Keratinocyte (primary cell): ENCODE results near the gene USP33. TPM values are rescaled to one million over a fixed set of nuclear protein-coding genes. Genes with fewer than 3 reads are reported as not detected.

ENCODE experiments used
- DNase-seq: peaks from one replicate; pipeline ENCODE4 v3.0.0-alpha.2; 2011; ENCODE audit warnings: low read depth, missing footprints, low spot score
- FAIRE-seq: peaks from 2 replicates; lab custom pipeline; 2011; peaks lifted over from hg19 to GRCh38; lab: Jason Lieb, UNC
- H2AFZ ChIP-seq: 2 replicates; pipeline ENCODE4 v1.6.0; 2012; ENCODE audit warnings: low read length, control low read depth, inconsistent platforms; ENCODE audit not compliant: control insufficient read depth
- H3K27ac ChIP-seq: 2 replicates; pipeline ENCODE4 v1.5.1; 2011; ENCODE audit warnings: low read length; ENCODE audit not compliant: control insufficient read depth, insufficient read depth
- H3K27me3 ChIP-seq: 3 replicates; pipeline ENCODE4 v1.6.0; 2011; ENCODE audit warnings: low read length; ENCODE audit not compliant: control insufficient read depth, insufficient read depth; ENCODE audit errors: extremely low read depth
- H3K36me3 ChIP-seq, 2 experiments: 2 replicates in 1 of 2; 3 replicates in 1 of 2; pipeline ENCODE4 v1.5.1; 2011; ENCODE audit warnings: low read length in 2 of 2, mild to moderate bottlenecking in 1 of 2; ENCODE audit not compliant: control insufficient read depth in 2 of 2, insufficient read depth in 2 of 2; ENCODE audit errors: extremely low read depth in 1 of 2
- H3K4me1 ChIP-seq: 3 replicates; pipeline ENCODE4 v1.5.1; 2011; ENCODE audit warnings: low read length; ENCODE audit not compliant: control insufficient read depth, insufficient read depth; ENCODE audit errors: extremely low read depth
- H3K4me2 ChIP-seq: 3 replicates; pipeline ENCODE4 v1.6.0; 2011; ENCODE audit warnings: low read depth, low read length; ENCODE audit not compliant: control insufficient read depth, insufficient read depth; ENCODE audit errors: extremely low read depth
- H3K4me3 ChIP-seq, 3 experiments: fragments of 200-600 bp in 1 of 3; sonication (generic) in 1 of 3; 2 replicates in 2 of 3; 3 replicates in 1 of 3; pipeline ENCODE4 v1.5.1; 2011 to 2016; ENCODE audit warnings: low read length in 3 of 3, mild to moderate bottlenecking in 3 of 3, control low read depth in 2 of 3, inconsistent platforms in 1 of 3, low read depth in 1 of 3, mixed read lengths in 1 of 3, mixed run types in 1 of 3, moderate library complexity in 1 of 3; ENCODE audit not compliant: control insufficient read depth in 2 of 3, insufficient read depth in 2 of 3; ENCODE audit errors: extremely low read depth in 1 of 3
- H3K79me2 ChIP-seq: 2 replicates; pipeline ENCODE4 v1.6.0; 2012; ENCODE audit warnings: low read length; ENCODE audit not compliant: control insufficient read depth, insufficient read depth
- H3K9ac ChIP-seq: 3 replicates; pipeline ENCODE4 v1.6.0; 2011; ENCODE audit warnings: low read length; ENCODE audit not compliant: control insufficient read depth, insufficient read depth; ENCODE audit errors: extremely low read depth
- H3K9me1 ChIP-seq: 3 replicates; pipeline ENCODE4 v1.6.0; 2011; ENCODE audit warnings: low read length; ENCODE audit not compliant: control insufficient read depth, insufficient read depth; ENCODE audit errors: extremely low read depth
- H3K9me3 ChIP-seq: 2 replicates; pipeline ENCODE4 v1.5.1; 2012; ENCODE audit warnings: low read depth, low read length; ENCODE audit not compliant: control insufficient read depth
- H4K20me1 ChIP-seq: 3 replicates; pipeline ENCODE4 v1.6.0; 2011; ENCODE audit warnings: low read length; ENCODE audit not compliant: control insufficient read depth, insufficient read depth; ENCODE audit errors: extremely low read depth
- EZH2 ChIP-seq: IDR thresholded peaks from one replicate; pipeline ENCODE4 v1.6.1; 2012; ENCODE audit warnings: inconsistent platforms, mild to moderate bottlenecking, low read length, moderate library complexity
- dilution Hi-C: fragments of 300-500 bp; cut with MboI; formaldehyde crosslinking; loops from one replicate; pipeline ENCODE4 v1.7.0; 2020; ENCODE audit warnings: low sequenced_read_pairs; ENCODE audit not compliant: extremely low pct_ligation_motif_present
- polyA plus RNA-seq, 5 experiments: library from polyadenylated mRNA; depleted of rRNA in 3 of 5; stranded (reverse) in 3 of 5; stranded (forward) in 1 of 5; unstranded in 1 of 5; fragments of >200 nt; gene quantifications; 1 replicate in 1 of 5; 2 replicates in 3 of 5; 3 replicates in 1 of 5; pipeline versions ENCODE4 v1.2.1 to v1.2.3, GENCODE V29; 2011 to 2012; ENCODE audit warnings: missing spikeins in 2 of 5, low read depth in 1 of 5, low replicate concordance in 1 of 5
- TF ChIP-seq, protein P1 (sequence below), 3 experiments: IDR thresholded peaks in 1 of 3; conservative IDR thresholded peaks in 1 of 3; optimal IDR thresholded peaks in 1 of 3; 2 replicates in 2 of 3; 3 replicates in 1 of 3; pipeline versions ENCODE3 to v1.5.1; 2011; ENCODE audit warnings: low read length in 3 of 3, mild to moderate bottlenecking in 3 of 3, moderate library complexity in 2 of 3, control low read depth in 1 of 3, inconsistent platforms in 1 of 3; ENCODE audit not compliant: insufficient read depth in 2 of 3; ENCODE audit errors: extremely low read depth in 1 of 3

The USP33 gene
- polyA plus RNA-seq, 1 donor (not counting 4 experiments of a cell fraction or from before 2014, with no cell fraction given), result 52.0 TPM

DNA sequence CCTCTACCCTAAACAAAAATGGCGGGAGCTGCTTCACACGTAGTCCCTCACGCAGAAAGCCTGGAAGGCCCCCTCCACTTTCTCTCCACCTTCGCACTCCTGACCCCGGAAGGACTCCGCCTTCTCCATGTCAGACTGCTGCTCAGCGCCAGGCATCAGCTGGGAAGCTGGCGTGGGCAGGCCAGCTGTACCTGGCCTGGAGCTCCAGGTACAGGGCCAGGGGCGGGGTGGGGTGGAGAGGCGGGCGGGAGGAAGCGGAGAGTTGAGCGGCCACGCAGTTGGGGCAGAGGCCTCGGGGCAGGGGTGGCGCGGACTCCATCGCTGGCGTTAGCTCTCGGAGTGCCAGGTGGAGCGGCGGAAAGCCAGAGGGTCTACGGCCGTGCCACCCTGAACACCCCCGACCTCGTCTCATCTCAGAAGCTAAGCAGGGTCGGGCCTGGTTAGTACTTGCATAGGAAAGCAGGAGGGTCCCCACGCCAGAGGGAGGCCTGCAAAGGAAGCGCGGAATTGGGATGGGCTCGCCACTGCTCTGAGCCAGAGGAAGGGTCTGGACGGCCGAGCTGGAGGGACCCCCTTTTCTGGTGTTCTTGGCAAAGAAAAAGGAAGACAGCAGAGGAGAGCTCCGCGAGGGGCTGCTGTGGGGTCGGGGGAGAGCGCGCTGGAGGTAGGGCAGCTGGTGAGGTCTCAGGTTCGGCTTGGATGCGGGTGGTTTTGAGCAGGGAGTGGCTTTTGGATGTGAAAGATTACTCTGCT is 20.1 kb upstream of the USP33 start, which contains the start of gene MIGA1:
MIGA1 (plus strand) TSS at position 121 of the 753 bp plus-strand sequence. CDS start 3,604 bp downstream, outside the sequence.
- Histone ChIP-seq H2AFZ (peak within 1 kb of the TSS; percentile 96), H3K79me2 (peaks cover 33% of the 10 kb centered on the region)
- peak; percentile 75 for FAIRE-seq

GRCh38 chr1:77776007-77776700 is 16.5 kb upstream of the USP33 start:
- Histone ChIP-seq H3K36me3 (no peaks in the 10 kb centered on the region), H4K20me1 (no peaks in the 10 kb centered on the region), H3K27ac (no peak overlapping the region), H3K9me3 (no peaks in the 10 kb centered on the region), H3K4me1 (peaks cover 4% of the 10 kb centered on the region), H2AFZ (no peak overlapping the region), H3K4me3 (no peak overlapping the region), H3K27me3 (no peaks in the 10 kb centered on the region), H3K9ac (no peak overlapping the region), H3K79me2 (peaks cover 17% of the 10 kb centered on the region), H3K4me2 (no peak overlapping the region), H3K9me1 (no peaks in the 10 kb centered on the region)
- FAIRE-seq, result no peak
- dilution Hi-C loops, result no loop called here
- DNase-seq, result no peak
- TF ChIP-seq, protein P1, sequence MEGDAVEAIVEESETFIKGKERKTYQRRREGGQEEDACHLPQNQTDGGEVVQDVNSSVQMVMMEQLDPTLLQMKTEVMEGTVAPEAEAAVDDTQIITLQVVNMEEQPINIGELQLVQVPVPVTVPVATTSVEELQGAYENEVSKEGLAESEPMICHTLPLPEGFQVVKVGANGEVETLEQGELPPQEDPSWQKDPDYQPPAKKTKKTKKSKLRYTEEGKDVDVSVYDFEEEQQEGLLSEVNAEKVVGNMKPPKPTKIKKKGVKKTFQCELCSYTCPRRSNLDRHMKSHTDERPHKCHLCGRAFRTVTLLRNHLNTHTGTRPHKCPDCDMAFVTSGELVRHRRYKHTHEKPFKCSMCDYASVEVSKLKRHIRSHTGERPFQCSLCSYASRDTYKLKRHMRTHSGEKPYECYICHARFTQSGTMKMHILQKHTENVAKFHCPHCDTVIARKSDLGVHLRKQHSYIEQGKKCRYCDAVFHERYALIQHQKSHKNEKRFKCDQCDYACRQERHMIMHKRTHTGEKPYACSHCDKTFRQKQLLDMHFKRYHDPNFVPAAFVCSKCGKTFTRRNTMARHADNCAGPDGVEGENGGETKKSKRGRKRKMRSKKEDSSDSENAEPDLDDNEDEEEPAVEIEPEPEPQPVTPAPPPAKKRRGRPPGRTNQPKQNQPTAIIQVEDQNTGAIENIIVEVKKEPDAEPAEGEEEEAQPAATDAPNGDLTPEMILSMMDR (optimal IDR thresholded peaks at IDR 0.05 in 1 of 3, IDR thresholded peaks at IDR 0.05 in 1 of 3, conservative IDR thresholded peaks at IDR 0.05 in 1 of 3; ENCODE audit: extremely low read depth in 1 of 3, insufficient read depth in 2 of 3, low read length in 3 of 3), result no peak
- no peak for TF ChIP-seq EZH2

More for the DNA sequence above, 20.1 kb upstream of the USP33 start, which contains the start of gene MIGA1:
- dilution Hi-C loops, result no loop called here
- Histone ChIP-seq H3K9me3 (no peaks in the 10 kb centered on the region), H3K36me3 (peaks cover 3 to 6% of the 10 kb centered on the region in 2 experiments), H3K9me1 (no peaks in the 10 kb centered on the region), H3K4me1 (peaks cover 4% of the 10 kb centered on the region), H3K9ac (peak within 1 kb of the TSS; percentile 66), H3K4me3 (peak within 1 kb of the TSS; percentile 71 to 92 (median 84)), H3K27ac (peak within 1 kb of the TSS; percentile 49), H3K27me3 (no peaks in the 10 kb centered on the region), H3K4me2 (peak within 1 kb of the TSS; percentile 91), H4K20me1 (no peaks in the 10 kb centered on the region)
- DNase-seq, result peak; percentile 63
- TF ChIP-seq, protein P1 (optimal IDR thresholded peaks at IDR 0.05 in 1 of 3, IDR thresholded peaks at IDR 0.05 in 1 of 3, conservative IDR thresholded peaks at IDR 0.05 in 1 of 3; ENCODE audit: extremely low read depth in 1 of 3, insufficient read depth in 2 of 3, low read length in 3 of 3), result no peak
- no peak for TF ChIP-seq EZH2
